Fibroblast of skin of back (primary cell): ENCODE measurements around the gene DNAJB8. TPM values are rescaled to one million over a fixed set of nuclear protein-coding genes. Genes with fewer than 3 reads are reported as not detected.

Source experiments
- DNase-seq: peaks from one replicate; pipeline ENCODE4 v3.0.0-alpha.2; 2013
- polyA plus RNA-seq, 2 experiments: library from polyadenylated mRNA; unstranded; fragments of 120-200 nt; gene quantifications; one replicate each; pipeline ENCODE4 v1.2.1, GENCODE V29; 2013; ENCODE audit not compliant: insufficient read length in 2 of 2

The DNAJB8 gene
- not detected for polyA plus RNA-seq (2013, experiment 1 of 2; ENCODE audit: insufficient read length)
- polyA plus RNA-seq (2013, experiment 2 of 2; ENCODE audit: insufficient read length) = not detected

DNA sequence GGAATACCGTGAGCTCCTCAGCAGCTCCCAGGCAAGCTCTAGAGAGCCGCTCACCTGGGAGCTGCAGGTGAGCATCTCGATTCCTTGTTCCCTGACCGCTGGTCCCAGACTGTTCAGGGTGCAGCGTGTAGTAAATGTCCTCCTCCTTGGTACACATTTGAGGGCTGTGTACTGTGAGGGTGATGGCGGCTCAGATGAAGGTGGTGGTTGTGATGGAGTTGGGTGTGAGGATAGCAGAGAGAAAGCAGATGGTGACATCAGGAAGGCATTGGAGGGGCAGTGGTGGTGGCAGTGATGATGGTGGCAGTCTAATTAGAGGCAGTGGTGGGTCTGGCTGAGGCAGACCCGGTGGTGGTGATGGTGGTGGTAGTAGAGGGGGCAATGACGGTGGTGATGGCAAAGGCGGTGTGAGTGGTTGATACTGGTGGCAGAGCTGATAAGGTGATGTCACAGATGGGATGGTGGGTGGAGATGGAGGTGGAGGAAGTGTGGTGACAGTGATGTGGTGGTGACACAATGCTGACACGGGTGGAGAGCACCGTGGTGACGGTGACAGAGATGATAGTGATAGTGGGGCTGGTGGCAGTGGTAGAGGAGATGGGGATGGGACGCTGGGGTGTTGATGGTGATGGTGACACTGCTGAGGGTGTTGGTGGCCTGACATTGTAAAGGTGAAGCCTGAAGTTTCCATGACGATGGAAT lies at the start of gene DNAJB8:
Gene DNAJB8 (minus strand): TSS at position 51 of the 702 bp plus-strand sequence. CDS start 3,645 bp downstream, outside the sequence.
- DNase-seq = no peak

DNA sequence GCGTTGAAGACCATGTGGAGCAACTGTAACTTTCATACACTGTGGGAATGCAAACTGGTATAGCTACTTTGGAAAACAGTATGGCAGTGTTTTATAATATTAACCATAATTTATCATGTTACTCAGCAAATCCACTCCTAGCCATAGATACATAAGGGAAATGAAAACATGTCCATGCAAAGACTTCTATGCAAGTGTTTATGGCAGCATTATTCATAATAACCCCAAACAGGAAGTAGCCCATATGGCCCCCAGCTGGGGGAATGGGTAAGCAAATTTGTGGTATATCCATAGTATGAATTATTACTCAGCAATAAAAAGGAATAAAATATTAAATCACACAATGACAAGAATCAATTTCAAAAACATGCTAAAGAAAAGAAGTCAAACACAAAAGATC lies 49.3 kb upstream of the DNAJB8 start:
- no peak for DNase-seq

- no peak for DNase-seq
Observed at GRCh38 chr3:128508852-128509251, 42.2 kb upstream of the DNAJB8 start.

DNA sequence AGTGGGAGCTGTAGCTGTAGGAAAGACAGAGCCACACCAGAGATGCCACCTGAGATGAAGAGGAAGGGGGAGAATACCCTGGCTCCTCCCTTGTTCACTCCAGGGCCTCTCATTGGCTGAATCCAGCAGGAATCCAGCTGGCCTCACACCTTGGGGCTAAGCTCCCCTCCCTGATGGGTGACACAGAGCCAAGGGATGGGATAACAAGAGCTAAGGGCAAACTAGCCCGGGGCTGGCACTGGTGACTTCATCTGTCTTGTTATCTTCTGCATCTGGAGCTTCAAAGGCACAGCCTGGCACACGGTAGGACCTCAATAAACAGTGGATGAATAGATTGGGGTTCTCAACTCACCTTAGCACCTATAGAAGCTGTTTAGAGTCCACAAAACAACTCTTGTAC lies 40.1 kb upstream of the DNAJB8 start:
- DNase-seq = no peak

- no peak for DNase-seq
Observed at GRCh38 chr3:128505771-128506170, 39.1 kb upstream of the DNAJB8 start.

- DNase-seq = no peak
Observed at GRCh38 chr3:128504963-128505730, 38.5 kb upstream of the DNAJB8 start.

- DNase-seq = no peak
Observed at GRCh38 chr3:128504533-128504915, 37.8 kb upstream of the DNAJB8 start.

GRCh38 chr3:128503751-128504532 lies 37.3 kb upstream of the DNAJB8 start:
- no peak for DNase-seq

DNA sequence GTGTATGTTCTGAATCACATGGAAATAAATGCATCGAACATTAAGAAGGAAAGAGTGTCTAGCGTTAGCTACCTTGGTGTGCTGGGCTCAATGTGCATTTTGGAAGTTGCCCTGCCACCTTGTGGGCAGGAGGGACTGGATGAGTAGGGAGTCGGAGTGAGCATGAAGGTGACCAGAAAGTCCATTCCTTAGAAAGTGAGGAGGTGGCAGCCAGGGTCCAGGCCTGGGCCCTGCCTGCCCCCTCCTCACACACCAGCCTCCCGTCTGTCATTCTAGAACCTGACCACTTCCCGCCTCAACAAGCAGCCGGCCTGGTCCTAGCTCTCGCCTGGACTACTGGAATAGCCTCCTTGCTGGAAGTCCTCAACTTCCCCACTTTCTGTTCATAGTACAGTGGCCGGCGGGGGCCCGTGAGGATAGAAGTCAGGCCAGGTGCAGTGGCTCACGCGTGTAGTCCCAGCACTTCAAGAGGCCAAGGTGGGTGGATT lies 36.5 kb upstream of the DNAJB8 start:
- no peak for DNase-seq

- no peak for DNase-seq
Observed at GRCh38 chr3:128502712-128503111, 36.0 kb upstream of the DNAJB8 start.

DNA sequence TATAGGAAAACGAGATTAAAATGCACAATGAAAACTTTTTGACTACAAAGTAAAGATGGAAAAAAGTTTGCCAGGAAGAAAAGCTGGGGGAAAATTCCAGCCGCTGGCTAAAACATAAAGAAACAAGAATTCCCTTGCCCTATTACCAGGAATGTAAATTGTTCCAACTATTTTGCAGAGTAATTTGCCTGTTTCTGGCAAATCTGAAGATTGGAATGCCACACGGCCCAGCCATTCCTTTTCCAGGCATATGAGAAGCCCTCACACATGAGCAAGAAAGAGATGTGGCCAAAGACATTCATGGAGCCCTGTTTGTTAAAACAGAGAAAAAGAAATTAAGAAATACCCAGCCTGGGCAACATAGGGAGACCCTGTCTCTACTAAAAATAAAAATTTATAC lies 34.7 kb upstream of the DNAJB8 start:
- no peak for DNase-seq

GRCh38 chr3:128500556-128500955 lies 33.9 kb upstream of the DNAJB8 start:
- no peak for DNase-seq

DNA sequence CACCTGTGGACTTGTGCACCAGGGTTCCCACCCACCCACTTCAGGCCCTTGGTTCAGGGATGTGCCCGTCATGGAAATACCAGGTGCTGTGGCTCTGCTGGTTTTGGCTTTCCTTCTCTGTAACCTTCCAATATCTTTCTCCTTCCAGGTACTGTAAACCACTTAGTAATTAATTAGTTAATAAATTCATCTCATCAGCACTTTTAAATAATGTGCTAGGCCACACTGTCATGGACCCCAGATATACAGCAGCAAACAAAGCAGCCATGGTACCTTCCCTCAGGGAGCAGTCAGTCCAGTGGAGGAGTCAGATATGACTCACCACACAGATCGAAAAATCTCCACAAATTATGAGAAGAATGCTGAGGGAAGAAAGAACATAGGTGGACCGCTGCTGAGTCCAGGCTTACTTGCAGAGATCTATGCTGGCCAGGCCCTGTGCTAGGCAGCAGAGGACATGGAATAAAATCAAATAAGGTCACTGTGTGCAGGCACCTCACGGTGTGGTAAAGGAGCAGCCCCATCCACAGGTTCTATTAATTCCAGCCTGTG lies 33.1 kb upstream of the DNAJB8 start:
- peak; percentile 49 for DNase-seq

DNA sequence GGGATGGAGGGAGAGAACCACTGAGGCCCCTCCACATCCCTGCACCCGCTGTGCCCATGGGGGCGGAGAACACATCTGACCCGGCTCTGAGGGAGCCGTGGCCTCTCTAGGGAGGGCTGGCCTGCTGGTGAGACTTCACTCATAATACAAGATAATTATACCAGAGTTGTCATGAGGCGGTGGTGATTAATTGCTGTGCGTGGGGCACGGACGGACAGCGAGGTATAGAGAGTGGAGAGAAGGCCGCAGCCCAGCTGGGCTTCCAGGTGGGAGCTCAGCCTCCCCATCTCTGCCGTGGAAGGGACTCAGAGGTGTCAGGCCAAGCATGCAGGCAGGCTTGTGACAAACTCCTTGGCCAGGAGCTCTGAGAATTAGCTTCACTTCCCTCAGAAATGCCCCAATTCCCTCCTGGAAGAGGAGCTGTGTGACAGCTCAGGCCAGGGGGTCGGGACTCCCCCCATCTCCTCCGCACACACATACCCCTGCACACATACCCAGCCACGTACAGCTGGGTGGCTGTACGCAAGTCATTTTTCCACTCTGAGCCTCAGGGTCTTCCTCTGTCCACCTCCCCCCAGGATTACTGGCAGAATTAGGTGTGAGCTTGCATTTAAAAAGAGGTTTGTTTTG lies 32.3 kb upstream of the DNAJB8 start:
- no peak for DNase-seq

GRCh38 chr3:128498127-128498626 lies 31.5 kb upstream of the DNAJB8 start:
- DNase-seq = no peak

GRCh38 chr3:128497305-128498126 lies 30.8 kb upstream of the DNAJB8 start:
- peak; percentile 42 for DNase-seq

DNA sequence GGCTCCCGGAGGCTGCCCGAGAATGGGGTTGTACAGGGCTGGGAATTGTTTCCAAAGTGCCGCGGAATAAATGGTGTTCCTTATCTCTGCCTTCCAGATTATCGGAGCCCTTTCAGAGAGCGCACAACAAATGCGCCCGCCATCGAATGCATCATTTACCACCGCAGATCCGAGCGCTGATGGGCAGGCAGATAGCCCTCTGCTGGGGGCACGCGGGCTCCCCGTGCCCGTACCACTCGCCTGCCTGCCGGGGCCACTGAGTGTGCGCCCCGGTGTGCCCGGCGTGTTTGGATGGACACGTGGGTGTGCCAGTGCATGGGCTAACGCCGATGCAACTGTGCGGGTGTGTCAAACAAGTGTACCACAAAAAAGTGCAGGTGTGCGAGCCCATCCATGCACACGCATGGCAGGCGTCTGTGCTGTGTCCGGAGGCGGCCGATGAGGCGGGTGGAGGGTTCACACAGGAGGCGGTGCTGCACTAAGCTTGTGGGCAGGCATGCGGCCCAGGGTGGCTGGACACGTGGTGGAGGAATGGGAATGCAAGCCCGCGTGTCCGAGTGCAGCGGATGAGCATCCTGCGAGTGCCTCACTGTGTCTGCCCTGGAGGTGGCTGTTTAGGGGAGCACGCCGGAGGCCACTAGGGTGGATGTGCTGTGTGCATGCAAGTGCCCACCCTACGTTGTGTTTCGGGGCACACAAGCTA lies 30.1 kb upstream of the DNAJB8 start:
- DNase-seq = no peak

- no peak for DNase-seq
Observed at GRCh38 chr3:128496019-128496601, 29.4 kb upstream of the DNAJB8 start.

GRCh38 chr3:128495435-128495970 lies 28.8 kb upstream of the DNAJB8 start:
- no peak for DNase-seq

DNA sequence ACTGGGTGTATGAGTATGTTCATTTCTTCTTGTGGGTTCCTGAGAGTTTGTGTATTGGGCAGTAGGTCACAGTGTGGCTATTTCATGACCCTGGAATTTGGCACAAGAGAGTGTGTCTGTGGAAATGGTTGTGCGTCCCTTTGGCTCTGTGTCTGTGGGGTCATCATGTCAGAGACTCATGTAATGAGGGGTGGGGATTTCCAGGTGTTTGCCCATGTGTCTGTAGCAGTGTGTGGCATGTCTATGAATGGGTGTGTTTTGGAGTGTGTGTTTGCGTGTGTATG lies 27.6 kb upstream of the DNAJB8 start:
- DNase-seq = no peak
